H9 (cell line): ENCODE measurements around the gene HLA-DRB1. TPM values are rescaled to one million over a fixed set of nuclear protein-coding genes. Genes with fewer than 3 reads are reported as not detected.

Experiments used
- DNase-seq: peaks from one replicate; pipeline ENCODE4 v3.0.0-alpha.2; 2017
- H2AFZ ChIP-seq: one replicate; pipeline ENCODE4 v1.6.1; 2013; ENCODE audit warnings: mild to moderate bottlenecking, low read length, control low read depth, moderate library complexity
- H2AK5ac ChIP-seq: 2 replicates; pipeline ENCODE4 v1.6.1; 2013; ENCODE audit warnings: low read length, control low read depth, mixed read lengths; ENCODE audit not compliant: insufficient read length
- H2BK120ac ChIP-seq: one replicate; pipeline ENCODE4 v1.6.1; 2013; ENCODE audit warnings: low read depth, mild to moderate bottlenecking, low read length, control low read depth, inconsistent platforms; ENCODE audit not compliant: poor library complexity, severe bottlenecking
- H2BK12ac ChIP-seq: 2 replicates; pipeline ENCODE4 v1.6.1; 2013; ENCODE audit warnings: low read length, control low read depth, mixed read lengths, low read depth; ENCODE audit not compliant: insufficient read length
- H2BK15ac ChIP-seq: 2 replicates; pipeline ENCODE4 v1.6.1; 2013; ENCODE audit warnings: low read depth, low read length, control low read depth
- H2BK20ac ChIP-seq: one replicate; pipeline ENCODE4 v1.6.1; 2013; ENCODE audit warnings: low read depth, mild to moderate bottlenecking, low read length, control low read depth, inconsistent platforms; ENCODE audit not compliant: poor library complexity, severe bottlenecking
- H2BK5ac ChIP-seq: 2 replicates; pipeline ENCODE4 v1.6.1; 2013; ENCODE audit warnings: low read length, control low read depth, mixed read lengths; ENCODE audit not compliant: insufficient read length
- H3K14ac ChIP-seq: 2 replicates; pipeline ENCODE4 v1.6.1; 2013; ENCODE audit warnings: low read length, control low read depth; ENCODE audit not compliant: insufficient read depth
- H3K18ac ChIP-seq: 2 replicates; pipeline ENCODE4 v1.6.1; 2013; ENCODE audit warnings: low read depth, mild to moderate bottlenecking, mixed read lengths, low read length, control low read depth; ENCODE audit not compliant: insufficient read length
- H3K23ac ChIP-seq: 2 replicates; pipeline ENCODE4 v1.6.1; 2013; ENCODE audit warnings: low read length, control low read depth, mixed read lengths, low read depth; ENCODE audit not compliant: insufficient read length
- H3K23me2 ChIP-seq: 2 replicates; pipeline ENCODE4 v1.6.1; 2013; ENCODE audit warnings: low read depth, mild to moderate bottlenecking, mixed read lengths, low read length, control low read depth; ENCODE audit not compliant: insufficient read length, poor library complexity, severe bottlenecking
- H3K27ac ChIP-seq: 2 replicates; pipeline ENCODE4 v1.5.1; 2013; ENCODE audit warnings: low read length, control low read depth, mixed read lengths, low read depth; ENCODE audit not compliant: insufficient read length
- H3K27me3 ChIP-seq: 2 replicates; pipeline ENCODE4 v1.6.1; 2013; ENCODE audit warnings: low read length, control low read depth, inconsistent platforms; ENCODE audit not compliant: insufficient read depth
- H3K4ac ChIP-seq: 2 replicates; pipeline ENCODE4 v1.6.1; 2013; ENCODE audit warnings: low read depth, mild to moderate bottlenecking, control low read depth, inconsistent platforms, low read length, moderate library complexity
- H3K4me1 ChIP-seq: 2 replicates; pipeline ENCODE4 v1.6.1; 2013; ENCODE audit warnings: low read length, control low read depth, inconsistent platforms; ENCODE audit not compliant: insufficient read depth
- H3K4me2 ChIP-seq: 2 replicates; pipeline ENCODE4 v1.6.1; 2013; ENCODE audit warnings: low read length, control low read depth, mixed read lengths; ENCODE audit not compliant: insufficient read length, insufficient read depth
- H3K56ac ChIP-seq: 2 replicates; pipeline ENCODE4 v1.6.1; 2013; ENCODE audit warnings: low read depth, mild to moderate bottlenecking, mixed read lengths, low read length, control low read depth; ENCODE audit not compliant: insufficient read length
- H3K79me1 ChIP-seq: 2 replicates; pipeline ENCODE4 v1.6.1; 2013; ENCODE audit warnings: low read depth, mild to moderate bottlenecking, moderate library complexity, low read length, control low read depth, inconsistent platforms; ENCODE audit not compliant: insufficient read depth, poor library complexity, severe bottlenecking
- H3K79me2 ChIP-seq: 2 replicates; pipeline ENCODE4 v1.6.1; 2013; ENCODE audit warnings: low read length, control low read depth, inconsistent platforms; ENCODE audit not compliant: insufficient read depth
- H3K9ac ChIP-seq: 2 replicates; pipeline ENCODE4 v1.6.1; 2013; ENCODE audit warnings: low read length, control low read depth, mixed read lengths; ENCODE audit not compliant: insufficient read length; ENCODE audit errors: extremely low read depth
- H3K9me3 ChIP-seq: one replicate; pipeline ENCODE4 v1.6.1; 2013; ENCODE audit warnings: low read depth, low read length, inconsistent platforms; ENCODE audit not compliant: control insufficient read depth
- H3T11ph ChIP-seq: one replicate; pipeline ENCODE4 v1.6.1; 2013; ENCODE audit warnings: mild to moderate bottlenecking, low read length, control low read depth, inconsistent platforms
- H4K20me1 ChIP-seq: one replicate; pipeline ENCODE4 v1.6.1; 2013; ENCODE audit not compliant: control insufficient read depth, insufficient read length, insufficient read depth
- H4K5ac ChIP-seq: 2 replicates; pipeline ENCODE4 v1.6.1; 2013; ENCODE audit warnings: low read depth, mild to moderate bottlenecking, mixed read lengths, low read length, control low read depth; ENCODE audit not compliant: insufficient read length
- H4K8ac ChIP-seq: replicated peaks from 2 replicates; pipeline ENCODE4 v1.6.1; 2013; ENCODE audit warnings: low read length, control low read depth, mixed read lengths, low read depth; ENCODE audit not compliant: insufficient read length
- H4K91ac ChIP-seq: 2 replicates; pipeline ENCODE4 v1.6.1; 2013; ENCODE audit warnings: low read depth, mild to moderate bottlenecking, moderate library complexity, mixed read lengths, low read length, control low read depth; ENCODE audit not compliant: insufficient read length
- H3K27ac Mint-ChIP-seq, 3 experiments: 2 replicates in 2 of 3; 3 replicates in 1 of 3; pipeline ENCODE4 v1.8.0; 2020 to 2021; ENCODE audit warnings: mixed read lengths in 3 of 3, mild to moderate bottlenecking in 1 of 3, moderate library complexity in 1 of 3
- H3K27me3 Mint-ChIP-seq: 2 replicates; pipeline ENCODE4 v1.8.0; 2021; ENCODE audit warnings: low read depth, mild to moderate bottlenecking, moderate library complexity, mixed read lengths
- H3K36me3 Mint-ChIP-seq, 3 experiments: 2 replicates in 2 of 3; 3 replicates in 1 of 3; pipeline ENCODE4 v1.8.0; 2020 to 2021; ENCODE audit warnings: low read depth in 3 of 3, mixed read lengths in 3 of 3; ENCODE audit not compliant: insufficient read depth in 1 of 3
- H3K4me1 Mint-ChIP-seq, 2 experiments: 2 replicates each; pipeline ENCODE4 v1.8.0; 2020; ENCODE audit warnings: mixed read lengths in 2 of 2
- H3K4me3 Mint-ChIP-seq, 2 experiments: 2 replicates in 1 of 2; 3 replicates in 1 of 2; pipeline ENCODE4 v1.8.0; 2020 to 2021; ENCODE audit warnings: mild to moderate bottlenecking in 2 of 2, mixed read lengths in 2 of 2, moderate library complexity in 1 of 2
- H3K9me3 Mint-ChIP-seq, 2 experiments: 2 replicates in 1 of 2; 3 replicates in 1 of 2; pipeline ENCODE4 v1.8.0; 2020; ENCODE audit warnings: mild to moderate bottlenecking in 2 of 2, mixed read lengths in 2 of 2, moderate library complexity in 1 of 2
- CTCF ChIP-seq: fragments of 200-600 bp; sonication (generic); conservative IDR thresholded peaks from 3 replicates; pipeline ENCODE4 v1.8.0; 2021; ENCODE audit warnings: antibody characterized with exemption, mild to moderate bottlenecking
- WGBS: extraction: QIAGEN DNeasy Blood & Tissue Kit; methylation state at CpG from one replicate; pipeline ENCODE4 v1.1.7; 2013; ENCODE audit warnings: missing lambda C conversion rate, low lambda C conversion rate, mixed read lengths; ENCODE audit not compliant: insufficient read length; ENCODE audit errors: extremely low coverage; 5-methylcytosine and 5-hydroxymethylcytosine counted together
- total RNA-seq: library from RNA; stranded (reverse); gene quantifications from 2 replicates; pipeline ENCODE4 v1.2.1, GENCODE V29; 2021

The HLA-DRB1 gene
- total RNA-seq, 1 experiment from 2014 or later, result 25.9 TPM

GRCh38 chr6:32551410-32551809 is 38.2 kb downstream of the HLA-DRB1 start:
- Histone ChIP-seq H3K9ac (no peak overlapping the region), H2BK15ac (no peak overlapping the region), H2AK5ac (no peak overlapping the region), H2BK5ac (no peak overlapping the region), H3K56ac (no peak overlapping the region), H2AFZ (no peak overlapping the region), H3K23ac (no peak overlapping the region), H2BK12ac (no peak overlapping the region), H4K91ac (no peak overlapping the region), H3K18ac (no peak overlapping the region), H3K27ac (no peak overlapping the region), H3K23me2 (no peaks in the 10 kb centered on the region), H3K9me3 (no peaks in the 10 kb centered on the region), H4K20me1 (no peaks in the 10 kb centered on the region), H3K4me1 (no peaks in the 10 kb centered on the region), H3K14ac (no peak overlapping the region), H3K79me2 (no peaks in the 10 kb centered on the region), H3K79me1 (no peaks in the 10 kb centered on the region), H2BK120ac (no peak overlapping the region), H4K8ac (no peak overlapping the region), H3K4ac (no peak overlapping the region), H3T11ph (no peak overlapping the region), H4K5ac (no peak overlapping the region), H3K4me2 (no peak overlapping the region), H2BK20ac (no peak overlapping the region), H3K27me3 (no peaks in the 10 kb centered on the region)
- WGBS, result no CpG with 5 or more reads among the region's 5 CpGs
- no peak for TF ChIP-seq CTCF
- peaks cover 3% of the 10 kb centered on the region for H3K27me3 Mint-ChIP-seq
- H3K36me3 Mint-ChIP-seq, result no peaks in the 10 kb centered on the region
- no peak overlapping the region for H3K4me3 Mint-ChIP-seq
- H3K9me3 Mint-ChIP-seq, result peaks cover 0 to 2% of the 10 kb centered on the region in 2 experiments; a peak in 1 of 5 replicates
- no peak overlapping the region for H3K27ac Mint-ChIP-seq
- H3K4me1 Mint-ChIP-seq, result peaks cover 2 to 4% of the 10 kb centered on the region in 2 experiments; a peak in 1 of 4 replicates
- no peak for DNase-seq
